Measurements from ENCODE around the gene ZNF692.

ZNF692 gene

DNA sequence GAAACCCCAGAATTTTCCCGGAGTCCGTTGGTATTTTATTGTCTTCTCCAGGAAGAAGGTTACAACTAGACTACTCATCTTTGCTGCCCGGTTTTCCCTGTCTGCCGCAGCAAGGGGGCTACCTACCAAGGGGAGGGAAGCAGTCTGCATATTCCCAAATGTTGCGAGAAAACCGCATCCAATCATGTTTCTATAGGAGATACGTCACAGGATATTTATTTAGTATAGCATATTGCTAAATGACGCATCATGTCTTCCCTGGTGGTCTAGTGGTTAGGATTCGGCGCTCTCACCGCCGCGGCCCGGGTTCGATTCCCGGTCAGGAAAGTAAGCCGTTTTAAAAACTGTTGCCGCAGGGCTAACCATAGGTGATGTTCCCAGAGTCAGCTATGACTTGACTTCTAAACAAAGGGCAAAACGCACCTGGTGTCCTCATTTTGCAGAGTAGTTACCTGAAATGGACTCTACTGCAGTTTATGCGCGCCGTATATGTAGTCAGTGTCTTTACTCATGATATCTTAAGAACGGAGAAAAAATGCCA lies 15.2 kb upstream of the ZNF692 start:
- DNase-seq, result peak; percentile 98

DNA sequence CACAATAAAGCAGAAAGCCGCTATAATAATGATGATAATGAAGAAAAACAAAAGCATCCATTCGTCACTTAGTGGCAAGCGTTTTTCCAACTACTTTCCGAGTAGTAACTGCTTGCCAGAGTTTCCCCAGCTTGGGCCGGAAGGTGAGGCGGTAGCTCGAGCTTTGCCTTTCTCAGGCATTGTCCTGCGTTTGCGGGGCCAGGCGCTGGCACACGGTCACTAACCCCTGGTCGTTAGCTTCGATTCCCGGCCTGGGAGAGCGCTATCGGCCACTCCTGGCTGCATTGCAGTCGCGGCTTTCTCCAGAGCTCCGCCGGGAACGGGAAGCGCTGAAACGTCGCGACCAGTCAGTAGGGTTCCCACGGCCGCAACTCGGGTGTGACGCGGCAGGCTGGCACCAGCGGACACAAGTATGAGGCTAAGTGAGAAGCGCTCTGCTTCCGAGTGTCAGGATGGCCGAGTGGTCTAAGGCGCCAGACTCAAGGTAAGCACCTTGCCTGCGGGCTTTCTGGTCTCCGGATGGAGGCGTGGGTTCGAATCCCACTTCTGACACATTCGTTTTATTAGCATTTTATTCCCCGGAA lies 14.6 kb upstream of the ZNF692 start:
- DNase-seq, result peak; percentile 98

- peak; percentile 80 for DNase-seq
Measured at GRCh38 chr1:248872752-248873408, 14.0 kb upstream of the ZNF692 start.

- DNase-seq, result no peak
Measured at GRCh38 chr1:248871837-248872401, 13.0 kb upstream of the ZNF692 start.

GRCh38 chr1:248862998-248863881 lies 4.4 kb upstream of the ZNF692 start:
- peak; percentile 95 for DNase-seq

DNA sequence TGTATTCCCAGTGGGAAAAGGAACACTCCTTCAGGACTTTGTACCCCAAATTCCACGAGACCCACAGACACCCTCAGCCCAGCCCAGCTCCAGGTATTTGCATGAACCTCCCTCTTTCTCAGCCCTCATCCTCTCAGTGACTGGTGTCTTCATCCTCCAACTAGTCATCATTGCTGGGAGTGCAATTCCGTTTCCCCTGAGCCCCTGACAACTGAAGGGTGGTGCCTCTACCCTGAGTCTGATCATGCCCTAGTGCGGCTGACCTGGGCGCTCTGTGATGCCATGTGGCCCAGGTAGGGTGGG lies 3.8 kb upstream of the ZNF692 start:
- DNase-seq, result no peak

DNA sequence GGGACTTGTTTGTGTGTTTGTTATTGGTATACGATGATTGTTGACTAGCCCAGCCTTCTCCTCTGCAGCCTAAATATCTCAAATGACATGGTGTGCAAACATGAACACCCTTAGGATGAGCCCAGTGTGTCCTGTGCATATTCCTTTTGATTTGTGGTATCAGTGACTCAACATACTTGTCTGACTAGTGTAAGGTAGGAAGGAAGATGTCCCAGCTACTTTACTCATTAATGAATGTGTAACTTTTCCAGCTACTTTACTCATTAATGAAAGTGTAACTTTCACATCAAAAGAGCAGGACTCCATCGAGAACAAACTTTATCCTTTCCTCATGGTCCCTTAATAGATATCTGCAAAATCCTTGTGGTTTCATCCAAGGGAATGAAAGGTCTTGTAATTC lies 2.7 kb upstream of the ZNF692 start:
- no peak for DNase-seq

DNA sequence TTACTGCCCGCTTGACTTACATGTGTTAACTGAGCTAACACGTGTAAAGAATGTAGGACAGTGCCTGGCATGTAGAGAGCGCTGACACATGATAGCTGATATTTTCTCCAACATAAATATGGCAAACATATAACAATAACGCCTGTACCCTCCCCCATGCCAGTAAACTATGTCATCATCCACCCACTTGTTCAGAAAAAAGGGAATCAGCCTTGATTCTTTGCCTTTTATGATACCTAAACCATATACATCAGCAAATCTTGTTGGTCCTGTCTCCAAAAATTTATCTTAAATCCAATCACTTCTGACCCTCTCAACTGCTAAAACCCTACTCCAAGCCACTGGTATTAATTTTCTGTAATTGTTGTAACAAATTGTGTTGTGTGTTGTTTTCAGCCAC lies 1.1 kb upstream of the ZNF692 start:
- DNase-seq, result no peak

GRCh38 chr1:248858096-248858890 lies 592 bp downstream of the ZNF692 start:
- DNase-seq, result peak; percentile 89

GRCh38 chr1:248857749-248858095 lies 1.2 kb downstream of the ZNF692 start:
- DNase-seq, result no peak

GRCh38 chr1:248857201-248857600 lies 1.7 kb downstream of the ZNF692 start:
- DNase-seq, result no peak

DNA sequence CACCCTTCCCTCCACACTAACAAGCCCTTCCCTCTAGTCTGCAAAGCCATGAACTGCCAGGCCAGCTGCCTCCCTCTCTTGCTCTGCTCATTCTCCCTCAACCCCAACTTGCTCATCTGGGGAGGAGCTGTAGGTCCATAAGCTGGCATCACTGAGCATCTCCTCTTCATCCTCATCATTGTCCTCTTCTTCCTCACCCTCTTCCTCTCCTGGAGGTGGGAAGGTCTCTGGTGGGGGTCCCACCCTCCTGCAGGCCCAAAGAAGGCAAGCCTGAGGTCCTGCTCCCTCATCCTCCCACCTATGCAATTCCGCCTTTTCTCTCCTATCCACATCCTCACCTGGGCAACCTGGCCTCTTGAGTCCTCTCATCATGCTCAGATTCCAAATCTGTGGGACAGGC lies 2.7 kb downstream of the ZNF692 start:
- no peak for DNase-seq

DNA sequence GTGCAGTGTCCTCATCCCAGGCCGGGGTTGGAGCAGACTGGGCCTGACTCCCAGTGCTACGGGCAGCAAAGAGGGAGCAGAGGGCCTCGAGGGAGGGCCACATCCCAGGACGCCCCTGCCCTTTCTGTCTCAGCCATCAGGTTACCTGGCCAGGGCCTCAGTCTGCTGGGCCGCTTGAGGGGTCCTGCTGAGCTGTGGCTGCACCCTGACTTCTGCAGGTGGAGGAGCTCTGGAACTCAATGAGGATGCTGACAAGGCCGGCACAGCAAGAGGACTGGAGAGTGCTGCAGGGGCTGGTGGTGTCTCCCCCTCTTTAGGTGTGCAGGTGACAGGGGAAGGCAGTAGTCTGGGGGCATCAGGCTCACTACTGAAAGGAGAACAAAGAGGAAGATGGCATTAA lies 3.3 kb downstream of the ZNF692 start:
- DNase-seq, result no peak

DNA sequence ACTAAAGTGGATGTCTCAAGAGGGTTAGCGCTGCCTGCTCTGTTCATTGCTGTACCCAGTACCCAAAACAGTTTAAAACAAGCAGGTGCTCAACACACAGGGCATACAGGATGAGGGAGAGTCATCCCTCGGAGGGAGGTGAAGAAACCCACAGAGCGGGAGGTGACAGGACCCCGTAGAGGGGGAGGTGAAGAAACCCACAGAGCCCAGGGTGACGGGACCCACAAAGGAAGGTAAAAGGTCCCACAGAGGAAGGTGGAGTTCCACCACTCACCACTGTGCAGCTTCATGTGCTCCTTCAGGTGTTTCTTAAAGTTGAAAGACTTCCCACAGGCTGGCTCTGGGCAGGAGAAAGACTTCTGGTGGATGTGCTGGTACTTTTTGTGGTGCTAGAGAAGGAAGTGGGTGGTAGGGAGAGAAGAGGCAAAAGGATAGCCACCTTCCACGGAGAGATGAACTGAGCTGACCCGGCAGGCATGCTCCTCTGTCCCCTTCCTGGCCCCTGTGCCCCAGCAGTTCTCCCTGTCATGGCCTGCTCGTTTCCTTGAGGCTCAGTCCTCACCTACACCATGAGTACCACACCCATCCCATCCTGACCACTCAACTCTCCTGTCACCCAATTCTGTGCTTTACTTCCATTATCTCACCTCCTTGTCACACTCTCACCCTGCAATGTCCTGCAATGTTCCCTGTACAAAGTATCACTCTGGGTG lies 5.1 kb downstream of the ZNF692 start:
- DNase-seq, result no peak

GRCh38 chr1:248852481-248853405 lies 6.1 kb downstream of the ZNF692 start:
- no peak for DNase-seq

GRCh38 chr1:248851390-248851789 lies 7.5 kb downstream of the ZNF692 start:
- DNase-seq, result no peak

- DNase-seq, result no peak
Measured at GRCh38 chr1:248850536-248851251, 8.2 kb downstream of the ZNF692 start.

GRCh38 chr1:248850124-248850523 lies 8.8 kb downstream of the ZNF692 start:
- no peak for DNase-seq

- no peak for DNase-seq
Measured at GRCh38 chr1:248849637-248850036, 9.2 kb downstream of the ZNF692 start.

- no peak for DNase-seq
Measured at GRCh38 chr1:248849152-248849551, 9.7 kb downstream of the ZNF692 start.
